Inflammatory macrophage treated with lipopolysaccharide for 4 hours (primary cell): Measurements from ENCODE around the gene B4GALT5.
"Not testable (repeated sequence)": the region's sequence is repeated elsewhere in the genome, so short reads cannot be mapped to it uniquely, and the experiment has no call there.

ENCODE experiments used
- DNase-seq: peaks from one replicate; pipeline ENCODE4 v3.0.0-alpha.2; 2020

B4GALT5 gene

GRCh38 chr20:49624317-49624716 lies 89.4 kb downstream of the B4GALT5 start:
- DNase-seq: no peak

- no peak for DNase-seq
These were observed 91.4 kb downstream of the B4GALT5 start for GRCh38 chr20:49622243-49622642.

- DNase-seq: peak; percentile 48
These were observed 93.1 kb downstream of the B4GALT5 start for GRCh38 chr20:49620364-49621240.

- DNase-seq: no peak
These were observed 94.3 kb downstream of the B4GALT5 start for GRCh38 chr20:49619113-49620048.

GRCh38 chr20:49618289-49618688 lies 95.4 kb downstream of the B4GALT5 start:
- no peak for DNase-seq

- DNase-seq: not testable (repeated sequence)
These were observed 96.3 kb downstream of the B4GALT5 start for GRCh38 chr20:49617394-49617793.

GRCh38 chr20:49616154-49617007 lies 97.3 kb downstream of the B4GALT5 start:
- peak; percentile 35 for DNase-seq

GRCh38 chr20:49615401-49616153 lies 98.1 kb downstream of the B4GALT5 start:
- no peak for DNase-seq

- not testable (repeated sequence) for DNase-seq
These were observed 98.7 kb downstream of the B4GALT5 start for GRCh38 chr20:49615051-49615400.

- no peak for DNase-seq
These were observed 99.2 kb downstream of the B4GALT5 start for GRCh38 chr20:49614338-49615050.

- no peak for DNase-seq
These were observed 101.4 kb downstream of the B4GALT5 start for GRCh38 chr20:49612127-49612738.

GRCh38 chr20:49611539-49612126 lies 102.0 kb downstream of the B4GALT5 start:
- not testable (repeated sequence) for DNase-seq

- DNase-seq: peak; percentile 57
These were observed 102.8 kb downstream of the B4GALT5 start for GRCh38 chr20:49610691-49611538.

- DNase-seq: peak; percentile 47
These were observed 104.7 kb downstream of the B4GALT5 start for GRCh38 chr20:49608752-49609670.

GRCh38 chr20:49607568-49607967 lies 106.1 kb downstream of the B4GALT5 start:
- DNase-seq: no peak

- peak; percentile 25 for DNase-seq
These were observed 110.5 kb downstream of the B4GALT5 start for GRCh38 chr20:49603209-49603627.

GRCh38 chr20:49602345-49603208 lies 111.1 kb downstream of the B4GALT5 start:
- no peak for DNase-seq
